Measurements from ENCODE around the gene VEGFD. TPM values are rescaled to one million over a fixed set of nuclear protein-coding genes. Genes with fewer than 3 reads are reported as not detected.

Gene VEGFD
- total and polyA plus RNA-seq, 4 donors: 6.1 to 31.5 (median 12.8) TPM

- peaks cover 0 to 56% (median 15%) of the 10 kb centered on the region in 3 donors for H3K27me3 ChIP-seq (ENCODE audit: control insufficient read depth in 3 of 3, insufficient read depth in 3 of 3, low read length in 2 of 3)
- TF ChIP-seq CTCF (IDR thresholded peaks at IDR 0.05; ENCODE audit: control extremely low read depth, extremely low read depth): no peak
- no peak overlapping the region for H3K4me3 ChIP-seq
- DNase-seq (no peak), ATAC-seq (ENCODE audit: insufficient read depth, low FRiP score) (no peak)
- WGBS, 2 donors: 24 to 52% methylated on average over 4 of the region's 4 CpGs
- H3K4me1 ChIP-seq (ENCODE audit: control insufficient read depth in 5 of 5, insufficient read depth in 5 of 5, low read length in 5 of 5): no peaks in the 10 kb centered on the region
- peaks cover 0 to 6% (median 3%) of the 10 kb centered on the region in 4 donors for H3K36me3 ChIP-seq (ENCODE audit: control insufficient read depth in 4 of 4, insufficient read depth in 4 of 4, low read length in 4 of 4)
- no peak overlapping the region for H3K9ac ChIP-seq (ENCODE audit: insufficient read depth in 1 of 2, low read length in 2 of 2)
- no peak overlapping the region for H3K27ac ChIP-seq (ENCODE audit: low read depth in 1 of 2, low read length in 1 of 2)
- H3K9me3 ChIP-seq (ENCODE audit: control insufficient read depth in 4 of 4, insufficient read depth in 3 of 4, low read length in 3 of 4): no peaks in the 10 kb centered on the region
Measured at GRCh38 chrX:15321447-15321846, 62.8 kb downstream of the VEGFD start.

- DNase-seq: no peak
- Histone ChIP-seq H3K27ac (ENCODE audit: low read depth in 1 of 2, low read length in 1 of 2) (no peak overlapping the region), H3K9ac (ENCODE audit: insufficient read depth in 1 of 2, low read length in 2 of 2) (no peak overlapping the region), H3K4me3 (no peak overlapping the region), H3K36me3 (ENCODE audit: control insufficient read depth in 4 of 4, insufficient read depth in 4 of 4, low read length in 4 of 4) (peaks cover 0 to 3% (median 3%) of the 10 kb centered on the region in 4 donors), H3K27me3 (ENCODE audit: control insufficient read depth in 3 of 3, insufficient read depth in 3 of 3, low read length in 2 of 3) (peaks cover 0 to 48% (median 15%) of the 10 kb centered on the region in 3 donors), H3K4me1 (ENCODE audit: control insufficient read depth in 5 of 5, insufficient read depth in 5 of 5, low read length in 5 of 5) (no peaks in the 10 kb centered on the region), H3K9me3 (ENCODE audit: control insufficient read depth in 4 of 4, insufficient read depth in 3 of 4, low read length in 3 of 4) (no peaks in the 10 kb centered on the region)
- no peak for ATAC-seq (ENCODE audit: insufficient read depth, low FRiP score)
- TF ChIP-seq CTCF (IDR thresholded peaks at IDR 0.05; ENCODE audit: control extremely low read depth, extremely low read depth): no peak
- WGBS, 2 donors: 71 to 89% methylated on average over 4 of the region's 4 CpGs
Measured at GRCh38 chrX:15320297-15320696, 63.9 kb downstream of the VEGFD start.

GRCh38 chrX:15319075-15319474 lies 65.1 kb downstream of the VEGFD start:
- no peaks in the 10 kb centered on the region for H3K9me3 ChIP-seq (ENCODE audit: control insufficient read depth in 4 of 4, insufficient read depth in 3 of 4, low read length in 3 of 4)
- no peak overlapping the region for H3K9ac ChIP-seq (ENCODE audit: insufficient read depth in 1 of 2, low read length in 2 of 2)
- peaks cover 0 to 44% (median 17%) of the 10 kb centered on the region in 3 donors for H3K27me3 ChIP-seq (ENCODE audit: control insufficient read depth in 3 of 3, insufficient read depth in 3 of 3, low read length in 2 of 3)
- no peak overlapping the region for H3K4me3 ChIP-seq
- H3K4me1 ChIP-seq (ENCODE audit: control insufficient read depth in 5 of 5, insufficient read depth in 5 of 5, low read length in 5 of 5): no peaks in the 10 kb centered on the region
- 86 to 93% methylated on average over 4 of the region's 4 CpGs for WGBS, 2 donors
- H3K27ac ChIP-seq (ENCODE audit: low read depth in 1 of 2, low read length in 1 of 2): no peak overlapping the region
- H3K36me3 ChIP-seq (ENCODE audit: control insufficient read depth in 4 of 4, insufficient read depth in 4 of 4, low read length in 4 of 4): peaks cover 0 to 3% (median 3%) of the 10 kb centered on the region in 4 donors
- DNase-seq (no peak), ATAC-seq (ENCODE audit: insufficient read depth, low FRiP score) (no peak)
- TF ChIP-seq CTCF (IDR thresholded peaks at IDR 0.05; ENCODE audit: control extremely low read depth, extremely low read depth): no peak

- DNase-seq (no peak), ATAC-seq (ENCODE audit: insufficient read depth, low FRiP score) (no peak)
- Histone ChIP-seq H3K36me3 (ENCODE audit: control insufficient read depth in 4 of 4, insufficient read depth in 4 of 4, low read length in 4 of 4) (no peaks in the 10 kb centered on the region), H3K9me3 (ENCODE audit: control insufficient read depth in 4 of 4, insufficient read depth in 3 of 4, low read length in 3 of 4) (no peaks in the 10 kb centered on the region), H3K4me3 (no peak within 1 kb of the TSS), H3K27ac (ENCODE audit: low read depth in 1 of 2, low read length in 1 of 2) (peak within 1 kb of the TSS in 1 of 2 donors; percentile 45), H3K4me1 (ENCODE audit: control insufficient read depth in 5 of 5, insufficient read depth in 5 of 5, low read length in 5 of 5) (peaks cover 0 to 7% (median 0%) of the 10 kb centered on the region in 5 donors), H3K9ac (ENCODE audit: insufficient read depth in 1 of 2, low read length in 2 of 2) (no peak within 1 kb of the TSS), H3K27me3 (ENCODE audit: control insufficient read depth in 3 of 3, insufficient read depth in 3 of 3, low read length in 2 of 3) (peaks cover 0 to 23% (median 11%) of the 10 kb centered on the region in 3 donors)
- WGBS, 2 donors: 70 to 88% methylated on average over 3 of the region's 3 CpGs
- no peak for TF ChIP-seq CTCF (IDR thresholded peaks at IDR 0.05; ENCODE audit: control extremely low read depth, extremely low read depth)
Measured at GRCh38 chrX:15315509-15315908, 68.7 kb downstream of the VEGFD start, which contains the start of gene ASB11. TSS of gene ASB11 (minus strand) at chrX:15315640. CDS start at chrX:15315605, 35 bp downstream.

Data from lung (tissue), 12 donors.